Spleen (tissue), 11 donors: ENCODE measurements around the gene PPP1R3G. TPM values are rescaled to one million over a fixed set of nuclear protein-coding genes. Genes with fewer than 3 reads are reported as not detected.

ENCODE experiments used
- DNase-seq: peaks from one replicate; pipeline ENCODE4 v3.0.0-alpha.2; 2020
- H3K27ac ChIP-seq, 8 donors: fragments of 200-600 bp; sonication (generic) in 7 of 8; 1 replicate in 4 of 8; 2 replicates in 4 of 8; pipeline versions ENCODE4 v1.5.0 to v1.8.0; 2016 to 2021; ENCODE audit warnings: inconsistent platforms in 4 of 8, mild to moderate bottlenecking in 4 of 8, moderate library complexity in 1 of 8
- H3K27me3 ChIP-seq, 7 donors: fragments of 200-600 bp; sonication (generic) in 6 of 7; replicated peaks in 1 of 7; 1 replicate in 4 of 7; 2 replicates in 3 of 7; pipeline versions ENCODE4 v1.5.0 to v1.8.0; 2016 to 2021; ENCODE audit warnings: inconsistent platforms in 3 of 7, mild to moderate bottlenecking in 1 of 7
- H3K36me3 ChIP-seq, 6 donors: fragments of 200-600 bp; sonication (generic) in 5 of 6; 1 replicate in 4 of 6; 2 replicates in 2 of 6; pipeline versions ENCODE4 v1.5.0 to v1.8.0; 2016 to 2021; ENCODE audit warnings: inconsistent platforms in 2 of 6
- H3K4me1 ChIP-seq, 6 donors: fragments of 200-600 bp; sonication (generic) in 5 of 6; 1 replicate in 3 of 6; 2 replicates in 3 of 6; pipeline versions ENCODE4 v1.5.0 to v1.8.0; 2016 to 2021; ENCODE audit warnings: inconsistent platforms in 3 of 6
- H3K4me3 ChIP-seq, 8 donors: fragments of 200-600 bp; sonication (generic) in 7 of 8; 1 replicate in 4 of 8; 2 replicates in 4 of 8; pipeline versions ENCODE4 v1.5.0 to v1.8.0; 2016 to 2021; ENCODE audit warnings: inconsistent platforms in 4 of 8, mild to moderate bottlenecking in 4 of 8, moderate library complexity in 2 of 8
- H3K9me3 ChIP-seq, 8 donors: fragments of 200-600 bp; sonication (generic) in 7 of 8; 1 replicate in 4 of 8; 2 replicates in 4 of 8; pipeline versions ENCODE4 v1.5.0 to v1.8.0; 2016 to 2021; ENCODE audit warnings: inconsistent platforms in 4 of 8
- POLR2A ChIP-seq, 3 donors: fragments of 450-650 bp; IDR thresholded peaks; one replicate each; pipeline ENCODE4 v1.5.1; 2017; ENCODE audit warnings: antibody characterized with exemption in 3 of 3, mild to moderate bottlenecking in 1 of 3
- POLR2AphosphoS5 ChIP-seq, 3 donors: sonication (generic); formaldehyde crosslinking; IDR thresholded peaks; one replicate each; pipeline ENCODE4 v1.5.1; 2017; ENCODE audit warnings: antibody characterized with exemption in 3 of 3
- WGBS, 5 donors: extraction: QIAGEN DNeasy Blood & Tissue Kit in 3 of 5; methylation state at CpG; one replicate each; pipeline versions ENCODE4 v1.1.5 to v1.1.7; 2013 to 2018; 5-methylcytosine and 5-hydroxymethylcytosine counted together
- intact Hi-C: fragments of 100-400 bp; cut with DNase I; formaldehyde crosslinking; loops from one replicate; pipeline ENCODE4 v1.15.0; 2023; ENCODE audit warnings: low total_unique reads
- polyA plus RNA-seq, 3 donors: library from polyadenylated mRNA; stranded (reverse); fragments of 200-250 nt; gene quantifications; one replicate each; pipeline ENCODE4 v1.2.1, GENCODE V29; 2013
- total RNA-seq, 7 donors: library from RNA; depleted of rRNA in 3 of 7; stranded (reverse); fragments of >200 nt in 3 of 7; fragmentation: NEBNext Ultra II Directional in 4 of 7; extraction: Animal tissue kit (Norgen Biotek cat#: 25700) in 4 of 7; gene quantifications; one replicate each; pipeline versions ENCODE4 v1.1.0 to v1.2.1, GENCODE V29; 2016 to 2021
- TF ChIP-seq, protein P1 (sequence below), 11 experiments: fragments of 200-600 bp in 7 of 11; fragments of 450-650 bp in 4 of 11; sonication (generic) in 4 of 11; IDR thresholded peaks in 8 of 11; conservative IDR thresholded peaks in 3 of 11; 1 replicate in 7 of 11; 2 replicates in 4 of 11; pipeline versions ENCODE4 v1.4.0 to v1.8.0; 2016 to 2021; ENCODE audit warnings: antibody characterized with exemption in 11 of 11, inconsistent platforms in 4 of 11, mild to moderate bottlenecking in 1 of 11
- donor health status: healthy with polysubstance abuse.
- donor health status: DM: no; HTN: no; CAD: no; lungs with moderate emphysema.
- donor health status: DM: no; HTN: no; CAD: no.
- donor health status: Bipolar disorder and iron deficiency.
- donor health status: healthy.
- donor health status: DM: no; HTN: no; CAD: no.
- donor health status: DM: yes; HTN: yes; CAD: no.

PPP1R3G gene
- total and polyA plus RNA-seq, 10 donors: 0.54 to 10.1 (median 4.5) TPM

DNA sequence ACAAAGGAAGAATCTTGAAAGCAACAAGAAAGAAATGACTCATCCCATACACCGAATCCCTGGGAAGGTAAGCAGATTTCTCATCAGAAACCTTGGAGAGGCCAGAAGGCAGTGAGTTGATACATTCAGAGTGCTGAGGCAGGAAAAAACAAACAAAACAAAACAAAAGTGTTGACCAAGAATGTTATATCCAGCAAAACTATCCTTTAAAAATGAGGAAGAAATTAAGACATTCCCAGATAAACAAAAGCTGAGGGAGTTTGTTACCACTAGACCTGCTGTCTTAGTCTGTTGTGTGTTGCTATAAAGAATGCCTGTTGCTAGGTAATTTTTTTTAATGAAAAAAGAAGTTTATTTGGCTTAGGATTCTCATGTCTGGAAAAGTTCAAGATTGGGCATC is 33.7 kb upstream of the PPP1R3G start:
- TF ChIP-seq, protein P1, sequence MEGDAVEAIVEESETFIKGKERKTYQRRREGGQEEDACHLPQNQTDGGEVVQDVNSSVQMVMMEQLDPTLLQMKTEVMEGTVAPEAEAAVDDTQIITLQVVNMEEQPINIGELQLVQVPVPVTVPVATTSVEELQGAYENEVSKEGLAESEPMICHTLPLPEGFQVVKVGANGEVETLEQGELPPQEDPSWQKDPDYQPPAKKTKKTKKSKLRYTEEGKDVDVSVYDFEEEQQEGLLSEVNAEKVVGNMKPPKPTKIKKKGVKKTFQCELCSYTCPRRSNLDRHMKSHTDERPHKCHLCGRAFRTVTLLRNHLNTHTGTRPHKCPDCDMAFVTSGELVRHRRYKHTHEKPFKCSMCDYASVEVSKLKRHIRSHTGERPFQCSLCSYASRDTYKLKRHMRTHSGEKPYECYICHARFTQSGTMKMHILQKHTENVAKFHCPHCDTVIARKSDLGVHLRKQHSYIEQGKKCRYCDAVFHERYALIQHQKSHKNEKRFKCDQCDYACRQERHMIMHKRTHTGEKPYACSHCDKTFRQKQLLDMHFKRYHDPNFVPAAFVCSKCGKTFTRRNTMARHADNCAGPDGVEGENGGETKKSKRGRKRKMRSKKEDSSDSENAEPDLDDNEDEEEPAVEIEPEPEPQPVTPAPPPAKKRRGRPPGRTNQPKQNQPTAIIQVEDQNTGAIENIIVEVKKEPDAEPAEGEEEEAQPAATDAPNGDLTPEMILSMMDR (IDR thresholded peaks at IDR 0.05 in 8 of 11, conservative IDR thresholded peaks at IDR 0.05 in 3 of 11): no peak
- no peak for TF ChIP-seq POLR2A (IDR thresholded peaks at IDR 0.05)
- no peak for TF ChIP-seq POLR2AphosphoS5 (IDR thresholded peaks at IDR 0.05)
- peaks cover 0 to 3% (median 0%) of the 10 kb centered on the region in 6 donors for H3K36me3 ChIP-seq
- H3K9me3 ChIP-seq: peaks cover 5 to 36% (median 26%) of the 10 kb centered on the region in 8 donors
- H3K27ac ChIP-seq: no peak overlapping the region
- no peak for DNase-seq
- no peak overlapping the region for H3K4me3 ChIP-seq
- H3K27me3 ChIP-seq: no peaks in the 10 kb centered on the region
- peaks cover 0 to 15% (median 6%) of the 10 kb centered on the region in 6 donors for H3K4me1 ChIP-seq
- WGBS, 5 donors: 83 to 95% (median 91%) methylated on average over 1 of the region's 1 CpG
- intact Hi-C loops: no loop called here

DNA sequence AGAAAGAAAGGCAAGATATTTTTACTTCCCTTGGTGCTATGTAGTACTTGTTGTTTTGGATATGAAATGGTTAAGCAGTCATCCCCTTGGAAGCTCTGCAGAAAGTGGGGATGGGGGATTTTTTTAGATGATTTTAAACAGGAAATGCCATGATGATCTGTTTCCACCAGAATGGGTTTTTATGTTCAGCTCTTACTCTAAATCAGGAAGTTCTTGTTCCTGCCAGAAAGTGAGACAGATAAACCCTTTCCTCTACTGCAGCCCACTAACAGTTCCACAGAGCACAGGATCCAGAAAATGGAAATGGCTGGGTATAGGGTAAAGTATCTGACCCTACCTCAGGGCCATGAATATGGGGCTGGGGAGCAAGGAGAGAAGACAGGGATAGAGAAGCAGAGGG is 32.1 kb upstream of the PPP1R3G start:
- peak overlapping the region in 5 of 8 donors; percentile 30 to 65 (median 52) for H3K27ac ChIP-seq
- intact Hi-C loops: no loop called here
- no peaks in the 10 kb centered on the region for H3K27me3 ChIP-seq
- H3K36me3 ChIP-seq: no peaks in the 10 kb centered on the region
- TF ChIP-seq POLR2AphosphoS5 (IDR thresholded peaks at IDR 0.05): no peak
- TF ChIP-seq POLR2A (IDR thresholded peaks at IDR 0.05): no peak
- TF ChIP-seq, protein P1 (IDR thresholded peaks at IDR 0.05 in 8 of 11, conservative IDR thresholded peaks at IDR 0.05 in 3 of 11): no peak
- no peak for DNase-seq
- peaks cover 5 to 36% (median 26%) of the 10 kb centered on the region in 8 donors for H3K9me3 ChIP-seq
- peak overlapping the region in 1 of 8 donors; percentile 12 for H3K4me3 ChIP-seq
- H3K4me1 ChIP-seq: peaks cover 0 to 20% (median 6%) of the 10 kb centered on the region in 6 donors

DNA sequence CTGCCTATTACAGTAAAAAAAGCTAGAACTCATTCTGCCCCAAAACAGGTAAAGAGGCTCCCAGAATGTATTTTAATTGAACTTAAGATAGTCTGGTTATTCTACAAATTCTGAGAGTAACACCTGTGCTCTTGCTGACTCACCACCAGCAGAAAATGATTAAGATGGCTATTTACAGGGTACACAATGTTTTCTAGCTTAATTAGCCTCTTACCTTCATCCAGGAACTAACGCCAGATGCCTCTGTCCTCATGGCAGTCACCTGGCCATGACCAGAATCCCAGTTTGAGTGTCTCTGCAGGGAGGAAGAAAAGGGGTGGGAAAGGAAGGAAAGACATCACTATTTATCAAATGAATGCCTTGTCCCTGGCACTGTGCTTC is 31.3 kb upstream of the PPP1R3G start:
- DNase-seq: no peak
- 40 to 77% (median 60%) methylated on average over 1 of the region's 1 CpG for WGBS, 5 donors
- Histone ChIP-seq H3K4me1 (peaks cover 0 to 20% (median 6%) of the 10 kb centered on the region in 6 donors), H3K9me3 (peaks cover 5 to 32% (median 26%) of the 10 kb centered on the region in 8 donors), H3K27ac (peak overlapping the region in 6 of 8 donors; percentile 30 to 65 (median 42)), H3K36me3 (no peaks in the 10 kb centered on the region), H3K4me3 (no peak overlapping the region), H3K27me3 (no peaks in the 10 kb centered on the region)
- TF ChIP-seq, protein P1 (IDR thresholded peaks at IDR 0.05 in 8 of 11, conservative IDR thresholded peaks at IDR 0.05 in 3 of 11): no peak
- TF ChIP-seq POLR2AphosphoS5 (IDR thresholded peaks at IDR 0.05): no peak
- TF ChIP-seq POLR2A (IDR thresholded peaks at IDR 0.05): no peak
- intact Hi-C loops: no loop called here

DNA sequence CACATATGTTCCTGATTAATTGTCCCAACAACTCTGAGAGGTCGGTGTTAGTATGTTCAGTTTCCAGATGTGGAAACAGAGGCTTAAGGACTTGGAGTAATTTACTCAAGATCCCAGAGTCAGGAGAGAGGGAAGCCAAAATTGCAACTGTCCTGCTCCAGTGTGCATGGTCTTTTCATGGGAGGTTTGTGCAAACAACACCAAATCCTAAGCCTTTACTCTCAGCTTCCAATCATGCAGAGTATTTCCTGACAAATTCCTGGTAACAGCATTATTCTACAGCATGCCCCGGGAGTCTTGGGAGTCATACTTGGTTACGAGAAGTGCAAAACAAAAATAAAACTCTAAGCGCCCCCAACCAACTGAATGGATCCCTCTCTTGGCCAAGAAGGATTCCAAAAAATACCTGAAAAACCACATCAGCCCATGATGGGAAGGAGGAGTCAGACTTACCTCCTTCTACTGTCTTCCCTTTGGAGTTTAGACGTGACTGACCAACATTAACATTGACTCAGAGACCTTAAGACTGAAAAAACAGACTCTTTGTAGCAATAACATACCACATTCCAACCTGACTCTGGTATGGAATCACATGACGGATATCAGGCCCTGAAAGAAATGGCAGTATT is 30.8 kb upstream of the PPP1R3G start:
- intact Hi-C loops: no loop called here
- DNase-seq: no peak
- no peaks in the 10 kb centered on the region for H3K36me3 ChIP-seq
- TF ChIP-seq POLR2A (IDR thresholded peaks at IDR 0.05): no peak
- TF ChIP-seq, protein P1 (IDR thresholded peaks at IDR 0.05 in 8 of 11, conservative IDR thresholded peaks at IDR 0.05 in 3 of 11): no peak
- TF ChIP-seq POLR2AphosphoS5 (IDR thresholded peaks at IDR 0.05): no peak
- no peak overlapping the region for H3K4me3 ChIP-seq
- H3K27me3 ChIP-seq: no peaks in the 10 kb centered on the region
- H3K27ac ChIP-seq: peak overlapping the region in 6 of 8 donors; percentile 30 to 65 (median 46)
- H3K9me3 ChIP-seq: peaks cover 5 to 29% (median 26%) of the 10 kb centered on the region in 8 donors
- H3K4me1 ChIP-seq: peaks cover 0 to 20% (median 6%) of the 10 kb centered on the region in 6 donors
- WGBS, 5 donors: 55 to 80% (median 73%) methylated on average over 6 of the region's 6 CpGs
